SK-N-SH treated with all-trans-retinoic acid at 6 μM for 48 hours (cell line): ENCODE measurements around the gene MAML3.

Experiments used
- CSDC2 ChIP-seq: fragments of 250-450 bp; sonication (Bioruptor Pico); IDR thresholded peaks from 2 replicates; pipeline ENCODE4 v1.5.0; 2020; ENCODE audit warnings: mild to moderate bottlenecking, moderate library complexity
- RARB ChIP-seq: fragments of 250-450 bp; sonication (Bioruptor Pico); IDR thresholded peaks from 2 replicates; pipeline ENCODE4 v1.8.0; 2021; ENCODE audit warnings: mild to moderate bottlenecking, moderate library complexity
- TCF4 ChIP-seq: fragments of 250-450 bp; sonication (Bioruptor Pico); IDR thresholded peaks from 2 replicates; pipeline ENCODE4 v1.8.0; 2021; ENCODE audit warnings: mild to moderate bottlenecking, moderate library complexity, borderline replicate concordance
- TOX ChIP-seq: fragments of 250-450 bp; sonication (Bioruptor Pico); IDR thresholded peaks from 2 replicates; pipeline ENCODE4 v1.8.0; 2021; ENCODE audit warnings: mild to moderate bottlenecking, moderate library complexity, borderline replicate concordance
- TF ChIP-seq, protein P1 (sequence below): fragments of 250-450 bp; sonication (Bioruptor Pico); IDR thresholded peaks from 2 replicates; pipeline ENCODE4 v1.8.0; 2020; ENCODE audit warnings: mild to moderate bottlenecking, moderate library complexity, borderline replicate concordance

DNA sequence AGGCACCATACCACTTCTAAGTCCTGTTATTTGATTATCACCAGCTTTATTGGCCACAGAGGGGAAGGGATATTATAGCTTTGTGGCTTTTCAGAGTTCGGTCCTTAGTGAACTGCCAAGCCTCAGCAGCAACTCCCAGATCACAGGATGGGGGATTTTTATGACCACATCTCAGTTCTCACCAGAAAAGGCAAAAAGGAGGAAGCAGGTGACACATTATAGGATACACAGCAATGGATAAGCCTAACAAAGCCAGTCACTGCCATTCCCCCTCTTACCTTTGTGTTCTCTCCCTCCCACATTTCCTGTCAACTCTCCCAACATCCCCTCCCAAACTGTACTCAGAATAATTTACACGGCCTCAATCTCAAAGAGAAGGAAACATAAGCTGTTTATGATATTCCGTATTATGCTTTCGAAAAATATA is 345.6 kb downstream of the MAML3 start:
- TF ChIP-seq TCF4 (CRISPR knock-in tag) (no peak), RARB (CRISPR knock-in tag) (no peak), TOX (CRISPR knock-in tag) (no peak), CSDC2 (no peak)
- TF ChIP-seq, protein P1, sequence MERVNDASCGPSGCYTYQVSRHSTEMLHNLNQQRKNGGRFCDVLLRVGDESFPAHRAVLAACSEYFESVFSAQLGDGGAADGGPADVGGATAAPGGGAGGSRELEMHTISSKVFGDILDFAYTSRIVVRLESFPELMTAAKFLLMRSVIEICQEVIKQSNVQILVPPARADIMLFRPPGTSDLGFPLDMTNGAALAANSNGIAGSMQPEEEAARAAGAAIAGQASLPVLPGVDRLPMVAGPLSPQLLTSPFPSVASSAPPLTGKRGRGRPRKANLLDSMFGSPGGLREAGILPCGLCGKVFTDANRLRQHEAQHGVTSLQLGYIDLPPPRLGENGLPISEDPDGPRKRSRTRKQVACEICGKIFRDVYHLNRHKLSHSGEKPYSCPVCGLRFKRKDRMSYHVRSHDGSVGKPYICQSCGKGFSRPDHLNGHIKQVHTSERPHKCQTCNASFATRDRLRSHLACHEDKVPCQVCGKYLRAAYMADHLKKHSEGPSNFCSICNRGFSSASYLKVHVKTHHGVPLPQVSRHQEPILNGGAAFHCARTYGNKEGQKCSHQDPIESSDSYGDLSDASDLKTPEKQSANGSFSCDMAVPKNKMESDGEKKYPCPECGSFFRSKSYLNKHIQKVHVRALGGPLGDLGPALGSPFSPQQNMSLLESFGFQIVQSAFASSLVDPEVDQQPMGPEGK (CRISPR knock-in tag) = no peak
